Hematopoietic multipotent progenitor cell treated with erythropoietin and hydrocortisone succinate and interleukin-3 and kit ligand, for 15 days (in vitro differentiated cells): ENCODE data around the gene TBX1.
"Not testable (repeated sequence)": the region's sequence is repeated elsewhere in the genome, so short reads cannot be mapped to it uniquely, and the experiment has no call there.

Experiments
- DNase-seq: peaks from one replicate; pipeline ENCODE4 v3.0.0-alpha.2; 2015; ENCODE audit warnings: low spot score

Gene TBX1

GRCh38 chr22:19784384-19785175 lies 24.0 kb downstream of the TBX1 start:
- DNase-seq = no peak

GRCh38 chr22:19785461-19786263 lies 25.1 kb downstream of the TBX1 start:
- no peak for DNase-seq

- DNase-seq = no peak
Observed at GRCh38 chr22:19786264-19786585, 25.6 kb downstream of the TBX1 start.

GRCh38 chr22:19786959-19787848 lies 26.6 kb downstream of the TBX1 start:
- DNase-seq = no peak

- no peak for DNase-seq
Observed at GRCh38 chr22:19787849-19788141, 27.2 kb downstream of the TBX1 start.

- DNase-seq = no peak
Observed at GRCh38 chr22:19788661-19789225, 28.2 kb downstream of the TBX1 start.

- no peak for DNase-seq
Observed at GRCh38 chr22:19789406-19789805, 28.8 kb downstream of the TBX1 start.

- DNase-seq = no peak
Observed at GRCh38 chr22:19789828-19790227, 29.2 kb downstream of the TBX1 start.

- DNase-seq = no peak
Observed at GRCh38 chr22:19791243-19791642, 30.7 kb downstream of the TBX1 start.

GRCh38 chr22:19791894-19792293 lies 31.3 kb downstream of the TBX1 start:
- DNase-seq = no peak

GRCh38 chr22:19792383-19792896 lies 31.9 kb downstream of the TBX1 start:
- not testable (repeated sequence) for DNase-seq

GRCh38 chr22:19793161-19793560 lies 32.6 kb downstream of the TBX1 start:
- no peak for DNase-seq

GRCh38 chr22:19793661-19794310 lies 33.2 kb downstream of the TBX1 start:
- DNase-seq = no peak

GRCh38 chr22:19795617-19796008 lies 35.0 kb downstream of the TBX1 start:
- DNase-seq = no peak

- no peak for DNase-seq
Observed at GRCh38 chr22:19796160-19796559, 35.6 kb downstream of the TBX1 start.

- DNase-seq = no peak
Observed at GRCh38 chr22:19797086-19798002, 36.8 kb downstream of the TBX1 start.

GRCh38 chr22:19798003-19798665 lies 37.6 kb downstream of the TBX1 start:
- DNase-seq = no peak

- no peak for DNase-seq
Observed at GRCh38 chr22:19798891-19799293, 38.3 kb downstream of the TBX1 start.

GRCh38 chr22:19799322-19800190 lies 39.0 kb downstream of the TBX1 start:
- no peak for DNase-seq
